GM23248 (cell line): ENCODE measurements around the gene FAM120A. TPM values are rescaled to one million over a fixed set of nuclear protein-coding genes. Genes with fewer than 3 reads are reported as not detected.

Experiments used
- DNase-seq: peaks from one replicate; pipeline ENCODE4 v3.0.0-alpha.2; 2015
- H2AFZ ChIP-seq: fragments of 200-600 bp; sonication (generic); 2 replicates; pipeline ENCODE4 v1.6.1; 2016; ENCODE audit warnings: antibody characterized with exemption
- H3F3A ChIP-seq: fragments of 200-600 bp; sonication (generic); 2 replicates; pipeline ENCODE4 v1.6.1; 2016; ENCODE audit warnings: mild to moderate bottlenecking, antibody characterized with exemption, mixed run types; ENCODE audit not compliant: insufficient read depth
- H3K27ac ChIP-seq: fragments of 200-600 bp; sonication (generic); 2 replicates; pipeline ENCODE4 v1.5.1; 2016; ENCODE audit warnings: mild to moderate bottlenecking
- H3K27me3 ChIP-seq: fragments of 200-600 bp; sonication (generic); replicated peaks from 2 replicates; pipeline ENCODE4 v1.6.1; 2016; ENCODE audit warnings: mild to moderate bottlenecking; ENCODE audit not compliant: insufficient read depth
- H3K36me3 ChIP-seq: fragments of 200-600 bp; sonication (generic); 2 replicates; pipeline ENCODE4 v1.6.1; 2016; ENCODE audit warnings: low read depth, mild to moderate bottlenecking
- H3K4me1 ChIP-seq: fragments of 200-600 bp; sonication (generic); 2 replicates; pipeline ENCODE4 v1.6.1; 2016; ENCODE audit warnings: mild to moderate bottlenecking; ENCODE audit not compliant: insufficient read depth
- H3K4me2 ChIP-seq: fragments of 200-600 bp; sonication (generic); one replicate; pipeline ENCODE4 v1.6.1; 2016; ENCODE audit warnings: mild to moderate bottlenecking; ENCODE audit not compliant: unreplicated experiment
- H3K4me3 ChIP-seq: fragments of 200-600 bp; sonication (generic); 2 replicates; pipeline ENCODE4 v1.5.1; 2016; ENCODE audit warnings: mild to moderate bottlenecking
- H3K79me2 ChIP-seq: fragments of 200-600 bp; sonication (generic); 2 replicates; pipeline ENCODE4 v1.6.1; 2016; ENCODE audit warnings: mild to moderate bottlenecking; ENCODE audit not compliant: insufficient read depth
- H3K9ac ChIP-seq: fragments of 200-600 bp; sonication (generic); 2 replicates; pipeline ENCODE4 v1.6.1; 2016; ENCODE audit warnings: mild to moderate bottlenecking
- H3K9me2 ChIP-seq: fragments of 200-600 bp; sonication (generic); 2 replicates; pipeline ENCODE4 v1.6.1; 2016; ENCODE audit warnings: mixed run types, mild to moderate bottlenecking, moderate library complexity; ENCODE audit not compliant: insufficient read depth
- H3K9me3 ChIP-seq: fragments of 200-600 bp; sonication (generic); one replicate; pipeline ENCODE4 v1.6.1; 2017; ENCODE audit warnings: low read depth
- H4K20me1 ChIP-seq: fragments of 200-600 bp; sonication (generic); 2 replicates; pipeline ENCODE4 v1.6.0; 2016; ENCODE audit not compliant: insufficient read depth
- EZH2 ChIP-seq: fragments of 200-600 bp; sonication (generic); IDR thresholded peaks from 2 replicates; pipeline ENCODE4 v1.6.1; 2018; ENCODE audit warnings: antibody characterized with exemption, mild to moderate bottlenecking; ENCODE audit not compliant: insufficient read depth, poor library complexity, severe bottlenecking
- EZH2phosphoT487 ChIP-seq: fragments of 200-600 bp; sonication (generic); IDR thresholded peaks from 2 replicates; pipeline ENCODE4 v1.6.1; 2018; ENCODE audit warnings: antibody characterized with exemption, moderate library complexity, mild to moderate bottlenecking, low read depth; ENCODE audit not compliant: insufficient read depth
- WGBS, 2 experiments: methylation state at CpG; one replicate each; pipeline ENCODE4 v1.1.6; 2015 to 2017; ENCODE audit warnings: low lambda C conversion rate in 2 of 2, low coverage in 1 of 2; ENCODE audit errors: missing lambda C conversion rate in 2 of 2; 5-methylcytosine and 5-hydroxymethylcytosine counted together
- in situ Hi-C: fragments of 300-500 bp; cut with MboI; formaldehyde crosslinking; loops from 2 replicates; pipeline ENCODE4 v1.15.0; 2020
- polyA plus RNA-seq: library from polyadenylated mRNA; unstranded; fragments of >200 nt; fragmentation: Nextera tagmentation; extraction: Ambion mirVana; gene quantifications from 2 replicates; pipeline ENCODE4 v1.2.1, GENCODE V29; 2016
- total RNA-seq: library from RNA; depleted of rRNA; stranded (reverse); fragments of >200 nt; shearing (Covaris generic); gene quantifications from 2 replicates; pipeline ENCODE4 v1.2.3, GENCODE V29; 2014; rRNA removed

Gene FAM120A, protein sequence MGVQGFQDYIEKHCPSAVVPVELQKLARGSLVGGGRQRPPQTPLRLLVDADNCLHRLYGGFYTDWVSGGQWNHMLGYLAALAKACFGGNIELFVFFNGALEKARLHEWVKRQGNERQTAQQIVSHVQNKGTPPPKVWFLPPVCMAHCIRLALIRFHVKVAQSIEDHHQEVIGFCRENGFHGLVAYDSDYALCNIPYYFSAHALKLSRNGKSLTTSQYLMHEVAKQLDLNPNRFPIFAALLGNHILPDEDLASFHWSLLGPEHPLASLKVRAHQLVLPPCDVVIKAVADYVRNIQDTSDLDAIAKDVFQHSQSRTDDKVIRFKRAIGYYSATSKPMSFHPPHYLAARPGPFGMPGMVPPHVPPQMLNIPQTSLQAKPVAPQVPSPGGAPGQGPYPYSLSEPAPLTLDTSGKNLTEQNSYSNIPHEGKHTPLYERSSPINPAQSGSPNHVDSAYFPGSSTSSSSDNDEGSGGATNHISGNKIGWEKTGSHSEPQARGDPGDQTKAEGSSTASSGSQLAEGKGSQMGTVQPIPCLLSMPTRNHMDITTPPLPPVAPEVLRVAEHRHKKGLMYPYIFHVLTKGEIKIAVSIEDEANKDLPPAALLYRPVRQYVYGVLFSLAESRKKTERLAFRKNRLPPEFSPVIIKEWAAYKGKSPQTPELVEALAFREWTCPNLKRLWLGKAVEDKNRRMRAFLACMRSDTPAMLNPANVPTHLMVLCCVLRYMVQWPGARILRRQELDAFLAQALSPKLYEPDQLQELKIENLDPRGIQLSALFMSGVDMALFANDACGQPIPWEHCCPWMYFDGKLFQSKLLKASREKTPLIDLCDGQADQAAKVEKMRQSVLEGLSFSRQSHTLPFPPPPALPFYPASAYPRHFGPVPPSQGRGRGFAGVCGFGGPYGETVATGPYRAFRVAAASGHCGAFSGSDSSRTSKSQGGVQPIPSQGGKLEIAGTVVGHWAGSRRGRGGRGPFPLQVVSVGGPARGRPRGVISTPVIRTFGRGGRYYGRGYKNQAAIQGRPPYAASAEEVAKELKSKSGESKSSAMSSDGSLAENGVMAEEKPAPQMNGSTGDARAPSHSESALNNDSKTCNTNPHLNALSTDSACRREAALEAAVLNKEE
- total RNA-seq (90.5 and 101 TPM in 2 replicates), polyA plus RNA-seq (28.9 and 29.3 TPM in 2 replicates)

DNA sequence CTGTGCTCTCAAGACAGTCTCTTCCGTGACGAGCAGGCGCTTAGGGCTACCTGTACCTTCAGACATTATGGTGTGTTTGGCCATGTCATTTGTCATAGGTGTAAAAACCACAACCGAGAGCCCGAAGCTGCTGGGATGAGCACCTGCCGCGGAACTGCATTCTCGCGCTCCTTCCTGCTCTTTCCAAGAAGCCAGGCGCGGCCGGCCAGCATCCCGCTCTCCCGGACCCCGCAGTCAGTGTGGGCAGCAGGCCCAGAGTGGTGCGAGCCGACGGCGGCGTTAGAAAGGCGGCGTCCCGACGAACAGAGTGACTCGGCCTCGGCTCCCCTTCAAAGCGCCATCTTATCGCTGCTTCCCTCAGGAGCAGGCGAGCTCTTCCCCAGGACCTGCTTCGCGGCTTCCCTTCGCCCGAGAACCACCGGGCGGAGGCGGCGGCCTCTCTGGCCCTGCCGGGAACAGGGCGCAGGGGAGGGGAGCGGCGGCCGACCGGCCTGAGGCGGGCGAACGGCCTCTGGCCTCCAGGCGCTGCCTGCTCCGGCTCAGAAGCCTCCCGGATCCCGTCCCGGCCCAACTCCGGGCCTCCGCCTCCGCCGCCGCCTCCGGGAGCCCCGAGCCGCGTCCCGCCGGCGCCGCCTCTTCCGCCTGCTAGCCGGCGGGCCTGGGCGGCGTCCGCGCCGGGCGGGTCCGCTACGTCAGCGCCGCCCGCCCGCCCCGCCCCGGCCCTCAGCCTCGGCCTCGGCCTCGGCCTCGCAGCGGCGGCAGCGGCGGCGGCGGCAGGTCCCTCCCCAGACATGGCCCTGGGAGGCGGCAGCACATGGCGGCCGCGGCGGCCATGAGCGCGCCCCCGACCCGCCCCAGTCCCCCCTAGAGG lies at the start of gene FAM120A:
Gene FAM120A, plus strand, starts transcription at position 741 of the 871 bp plus-strand sequence. CDS start 231 bp downstream, outside the sequence.
- H3K36me3 ChIP-seq, result peaks cover 30% of the 10 kb centered on the region
- H3K9ac ChIP-seq, result peak within 1 kb of the TSS; percentile 94
- in situ Hi-C loops, result no loop called here
- no peaks in the 10 kb centered on the region for H3K27me3 ChIP-seq
- 1% methylated on average over 41 to 74 of the region's 100 CpGs for WGBS, 2 experiments
- H3K4me3 ChIP-seq, result peak within 1 kb of the TSS; percentile 87
- peak within 1 kb of the TSS; percentile 96 for H3K27ac ChIP-seq
- H3K9me3 ChIP-seq, result no peaks in the 10 kb centered on the region
- peak; percentile 95 for DNase-seq
- H3K4me1 ChIP-seq, result peaks cover 23% of the 10 kb centered on the region
- no peak for TF ChIP-seq EZH2phosphoT487
- peak within 1 kb of the TSS; percentile 99 for H3K4me2 ChIP-seq
- H3F3A ChIP-seq, result peaks cover 36% of the 10 kb centered on the region
- peaks cover 62% of the 10 kb centered on the region for H3K79me2 ChIP-seq
- peak within 1 kb of the TSS; percentile 79 for H2AFZ ChIP-seq
- peaks cover 5% of the 10 kb centered on the region for H4K20me1 ChIP-seq
- no peaks in the 10 kb centered on the region for H3K9me2 ChIP-seq

DNA sequence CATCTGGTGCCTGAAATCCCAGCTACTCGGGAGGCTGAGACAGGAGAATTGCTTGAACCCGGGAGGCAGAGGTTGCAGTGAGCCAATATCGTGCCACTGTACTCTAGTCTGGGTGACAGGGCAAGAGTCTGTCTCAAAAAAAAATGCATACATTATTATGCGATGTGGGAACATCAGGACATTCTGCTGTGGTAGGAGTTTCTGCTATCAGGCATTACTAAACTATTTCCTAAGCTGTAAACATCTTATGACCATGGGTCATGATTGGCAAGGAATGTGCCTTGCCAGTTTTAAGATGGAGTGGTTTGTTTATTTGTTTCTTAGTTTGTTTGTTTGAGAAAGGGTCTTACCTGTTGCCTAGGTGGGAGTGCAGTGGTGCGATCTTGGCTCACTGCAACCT lies 45.1 kb upstream of the FAM120A start:
- no peaks in the 10 kb centered on the region for H3K9me2 ChIP-seq
- H4K20me1 ChIP-seq, result no peaks in the 10 kb centered on the region
- no peak overlapping the region for H3K9ac ChIP-seq
- H3K4me2 ChIP-seq, result no peak overlapping the region
- no peaks in the 10 kb centered on the region for H3K79me2 ChIP-seq
- H3K27ac ChIP-seq, result no peak overlapping the region
- TF ChIP-seq EZH2phosphoT487, result no peak
- TF ChIP-seq EZH2, result no peak
- no peaks in the 10 kb centered on the region for H3K4me1 ChIP-seq
- no peaks in the 10 kb centered on the region for H3K36me3 ChIP-seq
- H3K9me3 ChIP-seq, result no peaks in the 10 kb centered on the region
- in situ Hi-C loops, result no loop called here
- H2AFZ ChIP-seq, result no peak overlapping the region
- H3F3A ChIP-seq, result no peaks in the 10 kb centered on the region
- H3K27me3 ChIP-seq, result no peaks in the 10 kb centered on the region; the same call in 1 of the 2 replicates
- no peak overlapping the region for H3K4me3 ChIP-seq
- DNase-seq, result no peak
- WGBS, 2 experiments, result 68 to 73% methylated on average over 5 of the region's 5 CpGs

DNA sequence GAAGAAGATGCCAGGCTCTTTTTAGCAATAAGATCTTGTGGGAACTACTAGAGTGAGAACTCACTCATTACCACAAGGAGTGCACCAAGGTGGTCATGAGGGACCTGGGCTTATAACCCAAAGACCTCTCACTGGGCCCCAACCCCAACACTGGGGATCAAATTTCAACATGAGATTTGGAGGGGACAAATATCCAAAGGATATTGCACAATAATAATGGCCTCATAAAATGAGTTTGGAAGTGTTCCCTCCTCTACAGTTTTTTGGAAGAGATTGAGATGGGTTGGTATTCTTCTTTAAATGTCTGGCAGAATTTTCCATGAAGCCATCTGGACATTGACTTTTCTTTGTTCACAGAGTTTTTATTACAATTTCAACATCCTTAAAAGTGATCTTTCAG lies 38.0 kb upstream of the FAM120A start:
- no peak overlapping the region for H2AFZ ChIP-seq
- in situ Hi-C loops, result no loop called here
- H4K20me1 ChIP-seq, result no peaks in the 10 kb centered on the region
- no peak overlapping the region for H3K4me3 ChIP-seq
- H3F3A ChIP-seq, result no peaks in the 10 kb centered on the region
- H3K9ac ChIP-seq, result no peak overlapping the region
- H3K36me3 ChIP-seq, result no peaks in the 10 kb centered on the region
- no peak overlapping the region for H3K27ac ChIP-seq
- TF ChIP-seq EZH2, result no peak
- no peak for TF ChIP-seq EZH2phosphoT487
- no peaks in the 10 kb centered on the region for H3K9me2 ChIP-seq
- no peaks in the 10 kb centered on the region for H3K79me2 ChIP-seq
- H3K4me2 ChIP-seq, result no peak overlapping the region
- no peaks in the 10 kb centered on the region; the same call in 1 of the 2 replicates for H3K27me3 ChIP-seq
- no peaks in the 10 kb centered on the region for H3K4me1 ChIP-seq
- H3K9me3 ChIP-seq, result no peaks in the 10 kb centered on the region
- no peak for DNase-seq
